Measurements from ENCODE around the gene TCL1B.

- TF ChIP-seq CTCF (IDR thresholded peaks at IDR 0.05; ENCODE audit: low read depth, low read length, missing input control) (no peak), FOXA2 (IDR thresholded peaks at IDR 0.05) (no peak), TAF1 (conservative IDR thresholded peaks at IDR 0.05) (no peak), RAD21 (IDR thresholded peaks at IDR 0.05) (no peak), JUND (IDR thresholded peaks at IDR 0.05) (no peak), EGR1 (IDR thresholded peaks at IDR 0.05; ENCODE audit: low read depth in 2 of 2) (no peak), REST (IDR thresholded peaks at IDR 0.05) (no peak), GABPA (IDR thresholded peaks at IDR 0.05 in 1 of 2, conservative IDR thresholded peaks at IDR 0.05 in 1 of 2) (no peak)
Observed at GRCh38 chr14:95666450-95666849, 19.8 kb upstream of the TCL1B start.

Measured in liver (tissue), 3 donors.